Suprapubic skin (tissue), 4 donors: Measurements from ENCODE around the gene HTR7. TPM values are rescaled to one million over a fixed set of nuclear protein-coding genes. Genes with fewer than 3 reads are reported as not detected.

Experiments
- DNase-seq, 2 donors: peaks; one replicate each; pipeline ENCODE4 v3.0.0-alpha.2; 2019; ENCODE audit warnings: low spot score in 2 of 2
- H3K27ac ChIP-seq: fragments of 200-600 bp; sonication (generic); one replicate; pipeline ENCODE4 v1.5.1; 2019
- H3K27me3 ChIP-seq: fragments of 200-600 bp; sonication (generic); one replicate; pipeline ENCODE4 v1.5.1; 2019
- H3K36me3 ChIP-seq: fragments of 200-600 bp; sonication (generic); one replicate; pipeline ENCODE4 v1.5.1; 2019
- H3K4me1 ChIP-seq: fragments of 200-600 bp; sonication (generic); one replicate; pipeline ENCODE4 v1.5.1; 2019
- H3K4me3 ChIP-seq: fragments of 200-600 bp; sonication (generic); one replicate; pipeline ENCODE4 v1.5.1; 2019; ENCODE audit warnings: mild to moderate bottlenecking
- H3K9me3 ChIP-seq: fragments of 200-600 bp; sonication (generic); one replicate; pipeline ENCODE4 v1.5.1; 2019
- CTCF ChIP-seq, 2 donors: fragments of 200-600 bp in 1 of 2; fragments of 450-650 bp in 1 of 2; sonication (generic) in 1 of 2; IDR thresholded peaks; one replicate each; pipeline ENCODE4 v1.5.1; 2016 to 2019; ENCODE audit warnings: antibody characterized with exemption in 2 of 2, mild to moderate bottlenecking in 1 of 2, moderate library complexity in 1 of 2
- EP300 ChIP-seq: sonication (generic); formaldehyde crosslinking; IDR thresholded peaks from one replicate; pipeline ENCODE4 v1.6.1; 2017; ENCODE audit warnings: antibody characterized with exemption
- POLR2A ChIP-seq, 2 donors: fragments of 450-650 bp; IDR thresholded peaks; one replicate each; pipeline ENCODE4 v1.6.1; 2017; ENCODE audit warnings: antibody characterized with exemption in 2 of 2, mild to moderate bottlenecking in 2 of 2, moderate library complexity in 2 of 2
- POLR2AphosphoS5 ChIP-seq, 3 donors: sonication (generic); formaldehyde crosslinking; IDR thresholded peaks; one replicate each; pipeline ENCODE4 v1.6.1; 2017; ENCODE audit warnings: antibody characterized with exemption in 3 of 3
- WGBS: methylation state at CpG from one replicate; pipeline ENCODE4 v1.1.5; 2018; 5-methylcytosine and 5-hydroxymethylcytosine counted together
- total RNA-seq, 4 donors: library from RNA; depleted of rRNA; stranded (reverse); fragments of >200 nt; gene quantifications; one replicate each; pipeline ENCODE4 v1.1.0, GENCODE V29; 2016

Gene HTR7
- total RNA-seq, 4 donors from 2014 or later = 0.23 to 0.59 (median 0.38) TPM

GRCh38 chr10:90751107-90751997, 106.5 kb downstream of the HTR7 start:
- H3K27ac ChIP-seq = no peak overlapping the region
- no peak for DNase-seq
- 27% methylated on average over 4 of the region's 4 CpGs for WGBS

GRCh38 chr10:90746829-90747228, 111.0 kb downstream of the HTR7 start:
- Histone ChIP-seq H3K4me3 (no peak overlapping the region), H3K36me3 (no peaks in the 10 kb centered on the region), H3K9me3 (no peaks in the 10 kb centered on the region), H3K27ac (no peak overlapping the region), H3K27me3 (peaks cover 7% of the 10 kb centered on the region), H3K4me1 (no peaks in the 10 kb centered on the region)
- DNase-seq = no peak
- 73% methylated on average over 3 of the region's 3 CpGs for WGBS
- TF ChIP-seq POLR2A (IDR thresholded peaks at IDR 0.05) = no peak
- no peak for TF ChIP-seq POLR2AphosphoS5 (IDR thresholded peaks at IDR 0.05)
- TF ChIP-seq CTCF (IDR thresholded peaks at IDR 0.05) = no peak
- TF ChIP-seq EP300 = no peak

More at GRCh38 chr10:90751107-90751997, 106.5 kb downstream of the HTR7 start:
- no peak for TF ChIP-seq POLR2AphosphoS5 (IDR thresholded peaks at IDR 0.05)
- no peak for TF ChIP-seq POLR2A (IDR thresholded peaks at IDR 0.05)
- no peak for TF ChIP-seq EP300
- TF ChIP-seq CTCF (IDR thresholded peaks at IDR 0.05) = peak; percentile 22 to 53
- Histone ChIP-seq H3K9me3 (no peaks in the 10 kb centered on the region), H3K4me3 (no peak overlapping the region), H3K4me1 (no peaks in the 10 kb centered on the region), H3K36me3 (no peaks in the 10 kb centered on the region), H3K27me3 (peaks cover 7% of the 10 kb centered on the region)

- TF ChIP-seq POLR2A (IDR thresholded peaks at IDR 0.05) (no peak), POLR2AphosphoS5 (IDR thresholded peaks at IDR 0.05) (no peak), EP300 (no peak), CTCF (IDR thresholded peaks at IDR 0.05) (no peak)
- Histone ChIP-seq H3K36me3 (no peaks in the 10 kb centered on the region), H3K4me1 (no peaks in the 10 kb centered on the region), H3K9me3 (no peaks in the 10 kb centered on the region), H3K27me3 (peaks cover 7% of the 10 kb centered on the region), H3K27ac (no peak overlapping the region), H3K4me3 (no peak overlapping the region)
- WGBS = 38% methylated on average over 2 of the region's 2 CpGs
- DNase-seq = no peak
Measured at GRCh38 chr10:90745565-90745964, 112.3 kb downstream of the HTR7 start.

- no peak for DNase-seq
- Histone ChIP-seq H3K4me1 (no peaks in the 10 kb centered on the region), H3K9me3 (no peaks in the 10 kb centered on the region), H3K4me3 (no peak overlapping the region), H3K36me3 (no peaks in the 10 kb centered on the region), H3K27ac (no peak overlapping the region), H3K27me3 (no peaks in the 10 kb centered on the region)
- no peak for TF ChIP-seq EP300
- TF ChIP-seq POLR2A (IDR thresholded peaks at IDR 0.05) = no peak
- TF ChIP-seq POLR2AphosphoS5 (IDR thresholded peaks at IDR 0.05) = no peak
- 87% methylated on average over 3 of the region's 3 CpGs for WGBS
Measured at GRCh38 chr10:90743291-90743690, 114.5 kb downstream of the HTR7 start.

- H3K4me3 ChIP-seq = no peak overlapping the region
- no peak for TF ChIP-seq CTCF (IDR thresholded peaks at IDR 0.05)
- no peaks in the 10 kb centered on the region for H3K4me1 ChIP-seq
- no peak overlapping the region for H3K27ac ChIP-seq
- H3K9me3 ChIP-seq = no peaks in the 10 kb centered on the region
- H3K36me3 ChIP-seq = no peaks in the 10 kb centered on the region
- 65% methylated on average over 3 of the region's 3 CpGs for WGBS
- no peak for DNase-seq
- no peaks in the 10 kb centered on the region for H3K27me3 ChIP-seq
Measured at GRCh38 chr10:90741926-90742565, 115.8 kb downstream of the HTR7 start.
